ENCODE results near the gene MKRN2. TPM values are rescaled to one million over a fixed set of nuclear protein-coding genes. Genes with fewer than 3 reads are reported as not detected.
"Not testable (repeated sequence)": the region's sequence is repeated elsewhere in the genome, so short reads cannot be mapped to it uniquely, and the experiment has no call there.

Gene MKRN2
- total RNA-seq = 10 to 100 TPM; 25.4 to 28.6 TPM

GRCh38 chr3:12556690-12557472, at the start of gene MKRN2:
TSS of gene MKRN2 (plus strand) at chr3:12557087. CDS start at chr3:12557151, 64 bp downstream.
- POLR2A ChIA-PET = no interaction called here
- CTCF ChIA-PET = interaction anchor here (1.6 kb wide), 1 partner anchor 164 kb away, joined by 3 read pairs; no protein-coding TSS in a partner anchor

GRCh38 chr3:12507591-12508281, 49.2 kb upstream of the MKRN2 start:
- ChIA-PET CTCF (interaction anchor here (1.1 kb wide), 1 partner anchor 108 kb away, joined by 3 read pairs; no protein-coding TSS in a partner anchor), POLR2A (no interaction called here)

GRCh38 chr3:12508291-12508700, 48.6 kb upstream of the MKRN2 start:
- POLR2A ChIA-PET = no interaction called here
- CTCF ChIA-PET = interaction anchor here (1.1 kb wide), 1 partner anchor 107 kb away, joined by 3 read pairs; no protein-coding TSS in a partner anchor

- POLR2A ChIA-PET = no interaction called here
- CTCF ChIA-PET = no interaction called here
These were observed 47.4 kb upstream of the MKRN2 start for GRCh38 chr3:12509466-12509865.

GRCh38 chr3:12512534-12513118, 44.3 kb upstream of the MKRN2 start:
- ChIA-PET POLR2A (no interaction called here), CTCF (no interaction called here)

GRCh38 chr3:12513694-12514446, 43.0 kb upstream of the MKRN2 start:
- ChIA-PET CTCF (no interaction called here), POLR2A (no interaction called here)

- ChIA-PET CTCF (no interaction called here), POLR2A (no interaction called here)
These were observed 41.3 kb upstream of the MKRN2 start for GRCh38 chr3:12515631-12516030.

GRCh38 chr3:12516873-12517272, 40.0 kb upstream of the MKRN2 start:
- ChIA-PET CTCF (no interaction called here), POLR2A (no interaction called here)

GRCh38 chr3:12518261-12519028, 38.4 kb upstream of the MKRN2 start:
- CTCF ChIA-PET = interaction anchor here (0.8 kb wide), 1 partner anchor 45 kb away, joined by 4 read pairs; no protein-coding TSS in a partner anchor
- POLR2A ChIA-PET = no interaction called here

GRCh38 chr3:12521010-12521409, 35.9 kb upstream of the MKRN2 start:
- POLR2A ChIA-PET = no interaction called here
- CTCF ChIA-PET = no interaction called here

GRCh38 chr3:12522721-12523120, 34.2 kb upstream of the MKRN2 start:
- POLR2A ChIA-PET = no interaction called here

GRCh38 chr3:12527757-12528143, 29.1 kb upstream of the MKRN2 start:
- ChIA-PET POLR2A (no interaction called here), CTCF (no interaction called here)

More at GRCh38 chr3:12522721-12523120, 34.2 kb upstream of the MKRN2 start:
- CTCF ChIA-PET = interaction anchor here (0.6 kb wide), 1 partner anchor 30 kb away, joined by 3 read pairs; no protein-coding TSS in a partner anchor

- CTCF ChIA-PET = no interaction called here
- POLR2A ChIA-PET = no interaction called here
These were observed 24.7 kb upstream of the MKRN2 start for GRCh38 chr3:12532182-12532581.

- ChIA-PET CTCF (no interaction called here), POLR2A (no interaction called here)
These were observed 20.5 kb upstream of the MKRN2 start for GRCh38 chr3:12536423-12536822.

- CTCF ChIA-PET = no interaction called here
These were observed 15.3 kb upstream of the MKRN2 start for GRCh38 chr3:12541625-12542024.

GRCh38 chr3:12543497-12543896, 13.4 kb upstream of the MKRN2 start:
- CTCF ChIA-PET = not testable (repeated sequence)
- POLR2A ChIA-PET = interaction anchor here (1.2 kb wide), 1 partner anchor 207 kb away, joined by 5 read pairs; no protein-coding TSS in a partner anchor

More at GRCh38 chr3:12541625-12542024, 15.3 kb upstream of the MKRN2 start:
- POLR2A ChIA-PET = no interaction called here

GRCh38 chr3:12544652-12545472, 12.0 kb upstream of the MKRN2 start:
- CTCF ChIA-PET = no interaction called here
- POLR2A ChIA-PET = interaction anchor here (1.2 kb wide), 1 partner anchor 208 kb away, joined by 5 read pairs; no protein-coding TSS in a partner anchor

- ChIA-PET POLR2A (no interaction called here), CTCF (interaction anchor here (1.0 kb wide), 1 partner anchor 23 kb away, joined by 5 read pairs; no protein-coding TSS in a partner anchor)
These were observed 11.5 kb upstream of the MKRN2 start, which contains the start of gene MKRN2OS for GRCh38 chr3:12545473-12545791. TSS of gene MKRN2OS (minus strand) at chr3:12545499. CDS start at chr3:12545464, 35 bp downstream.

All from activated CD8-positive, alpha-beta memory T cell treated with anti-CD3 and anti-CD28 coated beads for 36 hours (primary cell).